HG03025 (cell line): ENCODE measurements around the gene ZNF384.

Experiments used
- ATAC-seq: cut with Tn5 transposase; IDR thresholded peaks from one replicate; pipeline ENCODE4 v1.9.1; 2021; ENCODE audit warnings: mild to moderate bottlenecking, moderate library complexity; ENCODE audit not compliant: unreplicated experiment, low FRiP score

The ZNF384 gene

DNA sequence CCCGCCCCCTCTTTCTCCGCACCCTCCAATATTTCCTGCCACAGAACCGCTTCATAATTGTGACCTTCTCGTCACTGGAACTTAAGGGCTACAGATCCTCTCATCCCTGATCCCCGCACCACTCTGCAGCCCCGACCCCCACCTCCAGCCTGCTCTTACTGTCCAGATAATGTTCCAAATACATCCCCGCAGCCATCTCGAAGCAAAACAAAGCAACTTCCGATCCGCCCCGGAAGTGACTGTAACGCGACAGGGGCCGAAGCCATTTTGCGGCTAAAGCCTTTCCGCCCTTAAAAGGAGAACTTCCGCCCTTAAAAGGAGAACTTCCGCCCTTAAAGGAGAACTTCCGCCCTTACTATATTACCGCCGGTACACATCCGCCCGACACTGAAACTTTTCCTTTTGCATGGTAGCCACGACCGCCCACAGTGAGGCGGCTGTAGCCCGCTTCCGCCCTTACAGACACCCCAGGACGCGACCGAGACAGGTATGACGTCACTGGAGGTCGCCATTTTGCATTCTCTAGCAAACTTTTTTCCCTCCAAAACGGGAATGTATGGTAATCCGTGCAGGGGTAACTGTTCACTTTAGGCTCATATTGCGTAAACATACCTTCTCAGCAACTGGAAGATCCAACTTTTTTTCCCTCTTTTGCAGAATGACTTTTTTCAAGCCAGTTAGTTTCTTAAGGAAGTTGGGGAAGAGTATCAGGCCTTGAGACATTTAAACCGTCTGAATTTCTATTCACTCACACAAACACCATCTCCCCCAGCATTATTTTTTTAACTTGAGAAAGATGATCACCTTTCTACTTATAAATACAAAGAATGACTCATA is 26.1 kb downstream of the ZNF384 start, which contains the start of gene ING4:
ING4 (minus strand) TSS at position 214 of the 837 bp plus-strand sequence; CDS start at position 196, 18 bp downstream.
- peak; percentile 85 for ATAC-seq

DNA sequence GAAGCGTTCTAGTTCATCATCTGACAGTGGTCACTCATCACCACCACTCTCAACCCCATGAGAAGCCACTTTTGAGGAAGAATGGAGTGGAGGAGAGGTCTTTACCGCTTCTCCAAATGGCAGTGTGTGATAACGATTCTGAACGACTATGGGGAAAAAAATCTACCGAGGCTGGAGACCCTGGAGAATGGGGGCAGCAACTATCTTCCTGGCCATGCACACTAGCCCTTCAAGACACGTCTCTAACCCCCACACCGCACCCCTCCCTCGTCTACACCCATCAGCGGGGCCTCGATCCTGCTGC is 26.6 kb downstream of the ZNF384 start:
- no peak for ATAC-seq

DNA sequence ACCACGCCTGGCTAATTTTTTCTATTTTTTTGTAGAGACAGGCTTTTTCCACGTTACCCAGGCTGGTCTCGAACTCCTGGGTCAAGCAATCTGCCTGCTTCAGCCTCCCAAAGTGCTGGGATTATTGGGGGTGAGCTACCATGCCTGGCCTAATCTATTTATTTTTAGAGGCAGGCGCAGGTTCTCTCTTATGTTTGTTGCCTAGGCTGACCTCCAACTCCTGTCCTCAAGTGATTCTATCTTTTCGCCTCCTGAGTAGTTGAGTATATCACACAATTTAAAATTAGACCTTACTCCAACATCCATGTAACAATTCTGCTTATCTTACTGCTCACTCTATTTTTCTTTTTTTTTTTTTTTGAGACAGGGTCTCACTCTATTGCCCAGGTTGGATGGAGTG is 35.2 kb downstream of the ZNF384 start:
- ATAC-seq, result no peak

DNA sequence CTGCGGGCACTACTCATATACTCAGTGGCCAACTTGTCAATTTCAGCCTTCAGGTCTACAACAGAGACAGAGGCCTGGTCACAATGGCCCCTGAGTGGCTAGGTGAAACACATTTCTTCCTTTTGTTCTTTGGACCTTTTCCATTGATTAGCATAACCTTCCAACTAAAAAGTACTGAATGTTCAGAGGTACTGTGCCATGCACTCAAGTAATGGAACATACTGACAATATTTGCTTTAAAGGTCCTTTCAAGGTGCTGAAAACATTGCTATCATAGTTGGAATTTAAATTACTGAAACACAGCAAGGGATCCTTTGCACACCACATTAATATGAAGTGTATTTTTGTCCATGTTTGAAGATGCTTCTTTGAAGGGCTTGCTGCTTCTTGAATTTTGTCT is 35.8 kb downstream of the ZNF384 start:
- ATAC-seq, result no peak

DNA sequence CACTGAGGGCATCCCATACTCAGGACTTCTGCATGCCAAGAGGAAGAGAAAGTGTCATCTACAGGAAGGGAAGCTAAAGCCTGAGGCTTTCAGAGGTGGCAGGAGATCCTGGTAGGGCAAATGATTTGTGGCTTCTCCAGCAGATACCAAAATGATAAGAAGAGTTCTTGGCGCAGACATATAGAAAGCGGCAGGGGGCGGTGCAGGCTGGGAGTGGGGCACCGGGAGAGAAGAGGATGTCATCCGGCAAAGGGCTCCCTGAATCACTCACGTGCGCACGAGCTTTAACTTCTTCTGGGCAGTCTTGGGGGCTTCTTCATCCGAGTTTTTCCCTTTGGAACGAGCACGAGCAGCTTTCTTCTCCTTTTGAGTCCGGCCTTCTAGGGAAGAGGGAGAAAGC is 36.8 kb downstream of the ZNF384 start:
- ATAC-seq, result no peak

DNA sequence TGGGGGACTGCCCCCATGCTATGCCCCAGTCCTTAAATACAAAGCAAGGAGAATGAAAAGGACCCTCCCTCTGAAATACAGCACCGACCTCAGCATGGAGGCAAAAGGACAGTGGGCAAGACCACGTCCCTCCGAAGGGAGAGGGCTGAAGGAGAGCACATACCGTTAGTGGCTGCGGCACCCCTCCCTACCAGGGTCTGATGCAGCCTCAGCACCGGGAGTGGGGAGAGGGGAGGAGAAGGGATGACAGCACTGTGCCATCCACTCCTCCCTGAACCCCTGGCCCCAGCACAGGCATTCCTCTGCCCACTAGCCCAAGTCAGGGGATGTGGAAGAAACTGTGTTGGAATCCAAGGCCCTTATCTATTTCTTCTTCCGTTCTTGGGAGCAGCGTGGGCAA is 38.3 kb downstream of the ZNF384 start:
- no peak for ATAC-seq

DNA sequence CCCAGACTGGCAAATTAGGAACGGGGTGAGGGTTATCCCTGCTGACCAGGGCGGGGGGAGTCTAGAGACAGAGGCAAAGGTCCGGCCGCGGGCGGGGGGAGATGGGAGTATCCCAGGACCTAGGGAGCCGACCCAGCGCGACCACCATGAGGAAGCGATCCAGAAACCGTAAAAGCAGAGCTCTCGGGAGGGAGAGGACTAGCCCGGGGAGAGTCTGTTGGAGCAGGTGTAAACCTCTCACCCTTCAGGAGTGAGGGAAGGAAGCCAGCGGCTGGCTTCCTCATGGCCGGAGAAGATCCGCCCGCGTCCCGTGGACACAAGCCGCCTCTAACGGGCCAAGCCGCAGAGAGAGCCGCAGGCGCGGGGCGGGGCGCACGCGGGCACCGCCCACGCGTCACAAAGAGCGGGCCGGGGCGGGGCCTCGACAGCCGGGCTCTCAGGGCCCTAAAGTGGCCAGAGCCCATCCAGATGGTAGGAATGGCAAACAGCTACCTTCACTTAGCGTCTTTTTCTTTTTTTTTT is 42.0 kb downstream of the ZNF384 start, which contains the start of gene ACRBP:
ACRBP (minus strand) TSS at position 350 of the 522 bp plus-strand sequence; CDS start at position 284, 66 bp downstream.
- ATAC-seq, result no peak

DNA sequence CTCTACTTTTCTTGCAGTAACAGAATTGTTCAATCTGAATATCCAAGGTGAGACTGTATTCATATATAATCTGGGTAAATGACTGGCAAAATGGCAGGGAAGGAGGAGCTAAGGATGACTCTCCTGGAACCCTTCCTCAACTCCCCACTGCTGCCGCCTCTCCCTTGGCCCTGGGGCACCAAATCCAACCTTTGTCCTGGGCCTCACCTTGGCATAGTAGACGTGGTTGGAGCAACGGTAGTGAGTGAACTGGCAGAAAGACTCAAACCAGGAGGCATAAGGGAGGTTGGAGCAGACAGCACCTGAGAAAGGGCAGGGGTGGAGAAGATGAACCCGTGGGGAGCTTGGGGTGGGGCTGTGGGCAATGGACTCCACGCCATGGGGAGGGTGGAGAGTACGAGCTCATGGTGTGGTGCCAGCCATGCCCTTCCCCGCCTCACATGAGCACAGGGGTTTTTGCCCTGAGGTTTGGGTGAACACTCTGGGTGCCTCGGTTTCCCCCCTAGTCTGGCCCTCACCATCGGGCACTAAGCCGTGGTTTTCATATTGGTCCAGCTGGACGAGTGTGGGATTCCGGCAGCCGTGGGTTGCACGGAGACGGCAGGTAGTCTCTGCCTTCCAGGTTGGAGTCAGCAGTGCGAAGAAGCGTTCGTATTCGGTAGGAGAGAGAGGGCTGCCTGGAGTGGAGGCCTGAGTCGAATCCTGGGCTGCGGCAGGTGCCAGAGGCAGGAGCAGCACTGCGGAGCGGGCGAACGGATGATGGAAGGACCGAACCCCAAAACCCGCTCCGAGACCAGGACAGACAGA is 42.7 kb downstream of the ZNF384 start:
- no peak for ATAC-seq

DNA sequence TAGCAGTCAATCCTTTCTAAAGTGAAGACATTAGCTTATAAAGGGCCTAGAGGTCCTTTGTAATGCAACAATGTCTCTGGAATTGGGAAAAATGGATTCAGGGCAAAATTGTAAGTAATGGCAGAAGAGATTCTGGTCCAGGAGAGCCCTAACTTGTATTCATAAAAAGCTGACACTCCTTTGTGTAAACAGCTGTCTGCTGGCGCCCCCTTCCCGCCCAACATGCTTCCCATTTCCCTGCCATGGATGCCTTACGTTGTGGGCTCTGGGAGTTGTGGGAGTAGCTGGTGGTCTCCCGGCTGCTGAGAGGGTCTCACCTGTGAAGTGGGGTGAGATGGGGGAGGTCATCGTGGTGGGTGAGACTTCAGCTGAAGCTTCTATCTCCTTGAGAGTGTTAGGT is 44.3 kb downstream of the ZNF384 start:
- no peak for ATAC-seq

DNA sequence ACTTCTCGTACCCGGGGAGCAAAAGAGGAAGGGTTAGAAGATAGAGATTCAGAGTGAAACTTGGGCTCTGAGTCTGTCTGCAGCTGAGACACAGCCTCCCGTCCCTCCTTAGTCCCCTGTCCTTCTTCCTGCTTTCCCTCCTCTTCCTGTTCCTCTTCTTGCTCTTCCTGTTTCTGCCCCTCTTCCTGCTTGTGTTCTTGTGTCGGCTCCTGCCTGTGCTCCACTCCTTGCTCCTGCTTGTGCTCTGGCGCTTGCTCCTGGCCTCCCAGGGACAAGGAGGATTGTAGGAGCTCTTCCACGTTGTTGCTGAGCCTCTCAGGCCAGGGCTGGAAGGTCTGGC is 44.9 kb downstream of the ZNF384 start:
- ATAC-seq, result no peak

DNA sequence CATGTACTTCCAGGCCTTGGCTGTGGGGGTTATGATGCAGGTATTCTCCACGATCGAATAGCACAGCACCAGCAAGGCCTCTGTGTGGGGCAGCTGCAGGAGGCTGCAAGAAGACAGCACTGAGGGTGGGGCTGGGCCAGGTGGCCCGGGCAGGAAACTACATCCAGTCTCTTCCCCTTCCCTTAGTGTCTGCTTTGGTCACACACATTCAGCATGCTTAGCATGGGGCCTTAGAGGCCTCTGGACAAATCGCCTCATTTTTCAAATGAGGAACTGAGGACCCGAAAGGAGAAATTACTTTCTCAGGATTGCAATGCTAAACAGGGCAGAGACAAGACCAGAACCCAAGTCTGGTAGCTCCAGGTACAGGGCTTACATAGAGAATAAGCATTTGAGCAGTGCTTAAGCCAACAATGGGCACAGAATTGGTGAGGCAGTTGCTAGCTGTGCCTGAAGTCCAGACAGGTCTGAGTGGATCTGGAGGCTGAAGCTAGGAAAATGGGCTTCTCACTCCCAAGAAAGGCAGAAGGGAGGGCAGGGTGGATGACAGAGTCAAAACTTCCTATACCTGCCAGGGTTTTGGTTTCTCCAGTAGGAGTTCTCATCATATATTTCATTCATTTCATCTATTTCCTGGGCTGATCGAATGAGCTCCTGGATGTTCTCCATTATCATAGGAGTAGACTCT is 45.5 kb downstream of the ZNF384 start:
- ATAC-seq, result no peak

DNA sequence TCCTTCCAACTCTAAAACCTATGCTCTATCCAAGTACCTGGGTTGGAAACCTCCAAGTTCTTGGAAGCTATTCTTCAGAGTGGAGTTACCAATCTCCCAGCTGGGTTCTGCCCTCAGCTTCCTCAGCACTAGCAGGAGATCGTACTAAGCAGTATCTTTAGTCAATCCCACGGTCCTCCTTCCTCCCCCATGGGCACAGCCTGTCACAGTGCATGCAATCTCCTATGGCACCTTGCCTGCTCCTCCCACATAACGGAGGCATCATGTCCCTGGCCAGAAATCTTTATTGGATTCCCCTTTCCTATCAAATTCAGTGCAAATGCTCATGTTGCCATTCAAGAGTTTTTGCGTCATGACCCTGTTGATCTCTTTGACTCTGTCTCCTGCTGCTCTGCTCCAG is 48.0 kb downstream of the ZNF384 start:
- ATAC-seq, result no peak

DNA sequence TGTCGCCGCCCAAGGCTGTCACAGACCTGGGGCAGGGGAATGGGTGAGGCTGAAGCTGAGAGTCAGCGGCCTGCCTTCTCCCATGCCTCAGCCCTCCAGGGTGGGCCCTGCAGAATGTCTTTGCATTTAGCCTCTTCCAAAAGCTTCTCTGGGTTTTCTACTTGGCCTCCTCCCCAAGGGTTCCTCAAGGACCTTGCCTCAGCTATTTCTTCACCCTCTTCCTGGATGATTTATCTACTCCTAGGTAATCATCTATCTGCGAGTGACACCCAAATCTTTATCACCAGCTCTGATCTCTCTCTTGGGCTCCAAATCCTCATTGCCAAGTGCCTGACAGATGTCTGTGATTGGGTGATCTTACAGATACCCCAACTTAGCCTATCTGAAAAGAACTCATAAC is 48.7 kb downstream of the ZNF384 start:
- no peak for ATAC-seq

DNA sequence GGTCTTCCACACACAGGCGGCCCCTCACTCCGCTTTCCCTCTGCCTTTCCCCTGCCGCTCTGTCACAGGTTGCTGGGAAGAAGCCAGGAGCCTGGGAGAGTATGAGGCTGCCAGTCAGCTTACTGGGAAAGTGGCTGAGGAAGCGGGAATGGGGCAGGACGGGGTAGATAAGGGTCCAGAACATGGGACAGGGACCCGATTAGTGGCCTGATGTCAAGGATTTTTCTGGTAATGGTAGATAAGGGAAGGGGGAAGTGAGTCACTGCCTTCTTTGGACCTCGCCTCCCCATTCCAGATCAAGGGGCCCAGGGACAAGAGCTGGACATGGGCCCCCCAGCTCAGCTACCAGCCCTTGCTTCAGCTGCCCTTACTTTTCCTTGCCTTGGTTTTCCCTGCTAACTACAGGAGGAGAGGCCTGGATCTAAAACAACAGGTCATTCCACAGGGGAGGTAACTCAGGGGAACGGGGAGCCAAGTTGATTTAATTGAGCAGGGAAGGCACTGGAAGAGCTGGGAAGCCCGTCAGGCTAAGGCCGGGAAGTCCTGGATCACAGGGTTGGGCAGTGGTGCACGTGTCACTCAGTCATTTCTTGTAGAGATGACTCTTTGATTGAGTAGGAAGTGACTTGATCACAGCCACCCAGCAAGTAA is 49.9 kb downstream of the ZNF384 start:
- ATAC-seq, result no peak

DNA sequence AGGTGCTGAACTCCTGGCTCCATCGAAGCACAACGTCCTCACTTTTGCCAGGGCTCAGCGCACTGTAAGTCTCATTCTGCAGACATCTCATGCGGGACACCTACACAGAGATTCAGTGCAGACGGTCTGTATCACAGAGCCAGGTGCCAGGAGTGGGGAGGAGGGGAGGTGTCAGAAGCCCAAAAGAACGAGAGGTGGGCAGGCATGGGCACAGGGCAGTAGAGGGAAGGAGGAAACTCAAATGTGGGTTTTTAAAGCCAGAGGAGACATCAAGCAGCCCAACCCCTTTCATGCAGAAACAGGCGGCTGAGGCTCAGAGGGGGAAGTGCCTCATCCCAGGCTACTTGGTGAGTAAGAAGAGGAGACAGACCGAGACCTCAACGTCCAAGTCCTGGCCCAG is 50.9 kb downstream of the ZNF384 start:
- ATAC-seq, result no peak

DNA sequence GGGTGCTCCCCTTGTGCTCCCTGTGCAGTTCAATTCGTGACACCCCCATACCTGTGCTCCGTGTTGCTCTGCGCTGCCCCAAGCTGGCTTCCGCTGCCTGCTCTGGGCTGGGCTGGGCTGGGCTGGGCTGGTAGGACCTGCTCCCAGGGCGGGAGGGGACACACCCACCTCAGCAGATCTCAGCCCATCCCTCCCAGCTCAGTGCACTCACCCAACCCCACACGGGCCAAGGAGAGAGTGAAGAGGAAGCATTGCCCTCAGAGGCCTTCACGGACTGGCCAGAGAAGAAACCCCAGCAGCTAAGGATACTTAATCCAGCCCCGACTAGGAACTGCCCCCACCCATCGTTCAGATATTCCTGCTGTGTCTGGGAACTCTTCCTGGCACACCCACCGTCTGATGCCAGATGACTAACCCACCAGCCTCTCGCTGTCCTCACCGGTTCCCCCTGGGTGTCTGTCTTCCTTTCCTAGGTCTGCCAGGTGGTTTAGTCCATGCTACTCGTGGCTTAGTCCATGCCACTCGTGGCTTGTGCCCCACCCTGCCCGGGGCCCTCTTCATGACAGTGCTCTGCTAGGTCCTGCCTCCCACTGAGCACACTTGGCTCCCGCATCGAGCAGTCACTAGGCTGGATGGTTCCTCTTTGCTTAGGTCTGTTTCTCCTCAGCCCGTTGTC is 53.2 kb downstream of the ZNF384 start, which contains the start of gene LPAR5:
LPAR5 (minus strand) TSS at position 104 of the 676 bp plus-strand sequence. CDS start 14,711 bp downstream, outside the sequence.
- no peak for ATAC-seq

DNA sequence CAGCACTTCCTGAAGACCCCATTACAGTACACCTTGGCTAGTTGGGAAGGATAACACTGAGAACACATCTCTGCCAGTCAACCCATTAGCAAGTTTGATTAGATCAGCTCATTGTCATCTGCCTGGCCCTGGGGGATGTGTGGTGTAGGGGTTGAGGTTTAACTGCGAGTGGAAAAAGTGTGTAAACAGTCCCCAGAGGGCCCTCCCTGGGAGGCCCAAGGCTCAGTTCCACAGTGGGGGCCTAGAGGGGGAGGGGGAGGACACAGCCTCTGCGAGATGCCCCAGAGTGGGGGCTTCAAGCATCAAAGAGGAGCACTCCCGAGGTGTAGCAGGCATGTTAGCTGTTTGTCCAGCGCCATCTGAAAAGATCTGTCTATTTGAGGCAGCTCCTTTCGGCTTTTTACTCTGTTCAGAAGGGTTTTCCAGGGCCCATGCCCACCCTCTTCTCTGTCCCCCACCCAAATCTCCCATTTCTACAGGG is 53.8 kb downstream of the ZNF384 start:
- no peak for ATAC-seq

DNA sequence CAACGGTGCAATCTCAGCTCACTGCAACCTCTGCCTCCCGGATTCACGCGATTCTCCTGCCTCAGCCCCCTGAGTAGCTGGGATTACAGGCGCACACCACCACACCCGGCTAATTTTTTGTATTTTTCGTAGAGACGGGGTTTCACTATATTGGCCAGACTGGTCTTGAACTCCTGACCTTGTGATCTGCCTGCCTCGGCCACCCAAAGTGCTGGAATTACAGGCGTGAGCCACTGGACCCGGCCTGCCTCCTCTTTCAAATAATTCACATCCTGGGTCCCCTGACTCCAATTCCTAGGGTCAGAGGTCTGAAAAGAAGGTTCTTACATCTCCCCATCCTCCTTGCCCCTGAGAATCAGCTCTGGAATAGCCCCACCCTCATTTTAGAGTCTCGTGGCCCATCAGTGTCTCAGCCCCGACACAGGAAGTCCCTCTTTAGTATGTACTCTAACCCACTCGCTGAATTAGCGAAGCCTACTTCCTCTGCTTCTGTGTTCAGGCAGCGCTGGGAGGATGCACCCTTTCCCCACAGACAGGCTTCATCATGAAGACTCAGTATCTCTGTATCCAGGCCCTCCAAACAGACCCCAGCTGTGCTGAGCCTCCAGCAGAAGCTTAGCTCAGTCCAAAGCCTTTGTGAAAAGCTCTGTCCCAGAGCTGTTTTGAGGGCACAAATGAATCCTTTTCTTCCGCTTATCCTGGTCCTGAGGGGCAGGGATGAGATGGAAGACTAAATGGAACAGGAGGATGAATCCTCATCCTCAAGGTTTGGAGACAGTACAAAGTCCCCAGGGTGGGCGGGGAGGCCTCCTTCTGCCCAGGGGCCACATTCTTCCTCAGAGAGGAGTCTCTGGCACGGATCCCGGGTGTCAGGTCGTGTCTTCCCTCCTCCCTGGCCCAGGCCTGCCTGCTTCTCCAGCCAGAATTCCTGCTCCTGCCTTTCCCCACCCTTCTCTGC is 56.9 kb downstream of the ZNF384 start:
- ATAC-seq, result no peak

DNA sequence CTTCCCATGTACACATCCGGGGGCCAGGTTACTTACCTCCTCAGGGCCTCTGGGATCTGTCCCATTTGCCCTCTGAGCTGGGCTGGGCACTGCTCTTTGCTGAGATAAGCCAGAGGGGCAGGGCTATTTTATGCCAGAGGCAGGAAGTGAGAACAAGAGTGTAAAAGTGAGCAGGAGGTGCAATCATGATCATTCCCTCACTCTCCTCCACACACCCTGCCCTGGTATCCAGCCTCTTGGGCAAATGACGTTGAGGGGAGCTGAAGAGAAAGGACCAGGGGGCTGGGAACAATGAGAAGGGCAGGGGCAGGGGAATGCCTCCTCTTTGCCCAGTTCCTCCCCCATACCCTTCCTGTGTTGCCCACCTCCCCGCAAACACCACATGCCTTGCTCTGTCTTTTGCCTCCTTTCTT is 57.6 kb downstream of the ZNF384 start:
- ATAC-seq, result no peak
